CD8-positive, alpha-beta memory T cell (primary cell): Measurements from ENCODE around the gene CLRN1. TPM values are rescaled to one million over a fixed set of nuclear protein-coding genes. Genes with fewer than 3 reads are reported as not detected.

Source experiments
- CTCF ChIA-PET: fragments of 350-600 bp; sonication (Branson Sonifier 250); formaldehyde crosslinking; loops from one replicate; lab custom pipeline; 2021; ENCODE audit warnings: antibody characterized with exemption; lab: Charles Lee
- POLR2A ChIA-PET: fragments of 350-600 bp; sonication (Branson Sonifier 250); formaldehyde crosslinking; loops from one replicate; lab custom pipeline; 2021; ENCODE audit warnings: antibody characterized with exemption; lab: Charles Lee
- DNase-seq, 5 donors: peaks; one replicate each; pipeline versions ENCODE4 v3.0.0 to v3.0.0-alpha.2; 2020 to 2022; ENCODE audit warnings: mixed read lengths in 1 of 5
- H3K27ac ChIP-seq: one replicate; pipeline ENCODE4 v1.7.0; 2013; ENCODE audit warnings: low read depth, mild to moderate bottlenecking, low read length, moderate library complexity
- H3K27me3 ChIP-seq: 2 replicates; pipeline ENCODE4 v1.7.0; 2013; ENCODE audit warnings: low read length, mild to moderate bottlenecking; ENCODE audit not compliant: insufficient read depth, poor library complexity, severe bottlenecking
- H3K36me3 ChIP-seq: 2 replicates; pipeline ENCODE4 v1.7.0; 2013; ENCODE audit warnings: mild to moderate bottlenecking, low read length, moderate library complexity; ENCODE audit not compliant: insufficient read depth
- H3K4me1 ChIP-seq: 2 replicates; pipeline ENCODE4 v1.7.0; 2013; ENCODE audit warnings: mild to moderate bottlenecking, low read length, moderate library complexity; ENCODE audit not compliant: insufficient read depth
- H3K4me3 ChIP-seq: 2 replicates; pipeline ENCODE4 v1.7.0; 2013; ENCODE audit warnings: mild to moderate bottlenecking, low read length
- H3K9me3 ChIP-seq: 2 replicates; pipeline ENCODE4 v1.7.0; 2013; ENCODE audit warnings: mild to moderate bottlenecking, low read length
- H3K27ac Mint-ChIP-seq, 8 donors: one replicate each; pipeline ENCODE4 v1.8.0; 2020 to 2021; ENCODE audit warnings: mixed read lengths in 8 of 8, mild to moderate bottlenecking in 6 of 8, inconsistent platforms in 3 of 8, moderate library complexity in 3 of 8
- H3K27me3 Mint-ChIP-seq, 2 donors: one replicate each; pipeline ENCODE4 v1.8.0; 2020 to 2021; ENCODE audit warnings: mixed read lengths in 2 of 2, mild to moderate bottlenecking in 1 of 2, moderate library complexity in 1 of 2
- H3K36me3 Mint-ChIP-seq, 3 donors: one replicate each; pipeline ENCODE4 v1.8.0; 2020 to 2021; ENCODE audit warnings: mixed read lengths in 3 of 3, inconsistent platforms in 1 of 3, mild to moderate bottlenecking in 1 of 3
- H3K4me1 Mint-ChIP-seq, 3 donors: one replicate each; pipeline ENCODE4 v1.8.0; 2020 to 2021; ENCODE audit warnings: mixed read lengths in 3 of 3, inconsistent platforms in 1 of 3, mild to moderate bottlenecking in 1 of 3
- H3K4me3 Mint-ChIP-seq, 7 donors: one replicate each; pipeline ENCODE4 v1.8.0; 2020 to 2021; ENCODE audit warnings: mixed read lengths in 7 of 7, mild to moderate bottlenecking in 6 of 7, moderate library complexity in 4 of 7, inconsistent platforms in 2 of 7
- H3K9me3 Mint-ChIP-seq, 5 donors: one replicate each; pipeline ENCODE4 v1.8.0; 2020 to 2022; ENCODE audit warnings: mixed read lengths in 5 of 5, mild to moderate bottlenecking in 3 of 5, moderate library complexity in 2 of 5, inconsistent platforms in 1 of 5
- polyA plus RNA-seq: library from polyadenylated mRNA; unstranded; fragments of 300-500 nt; fragmentation: Illumina TruSeq; gene quantifications from one replicate; pipeline ENCODE4 v1.2.3, GENCODE V29; 2021
- total RNA-seq, 2 experiments: library from RNA; stranded (reverse); gene quantifications; one replicate each; pipeline ENCODE4 v1.2.3, GENCODE V29; 2021

CLRN1 gene
- total and polyA plus RNA-seq, 3 experiments from 2014 or later, result not detected

DNA sequence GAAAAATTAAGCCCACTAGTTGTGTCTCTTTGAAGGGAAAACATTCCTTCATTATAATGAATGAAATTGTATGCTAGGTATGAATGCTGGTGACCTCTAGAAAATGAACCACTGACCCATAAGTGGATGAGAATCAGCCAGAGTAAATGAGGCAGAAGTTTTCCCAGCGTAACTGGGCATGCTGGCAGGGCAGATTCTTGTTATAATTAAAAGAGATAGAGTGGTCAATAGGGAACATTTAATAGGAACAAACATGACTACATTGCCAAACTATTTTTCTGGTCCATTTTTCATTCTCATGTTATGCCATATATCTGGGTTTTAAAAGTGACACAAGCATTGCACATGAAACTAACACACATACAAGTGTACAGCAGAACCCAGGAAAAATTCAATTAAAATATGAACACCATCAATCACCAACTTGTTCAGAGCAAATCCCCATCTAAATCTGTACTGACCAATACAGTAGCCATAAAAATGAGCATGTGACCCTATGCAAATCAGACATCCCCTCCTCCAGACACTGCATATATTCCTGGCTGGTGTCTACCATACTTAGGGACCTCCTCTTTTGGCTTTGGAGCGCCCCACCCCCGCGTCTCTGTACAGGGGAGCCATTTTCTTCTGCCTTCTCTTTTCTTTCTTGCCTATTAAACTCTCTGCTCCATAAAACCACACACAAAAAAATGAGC lies 4.0 kb downstream of the CLRN1 start:
- H3K4me3 ChIP-seq, result no peak overlapping the region
- no peaks in the 10 kb centered on the region for H3K4me1 Mint-ChIP-seq
- H3K36me3 Mint-ChIP-seq, result no peaks in the 10 kb centered on the region
- no peak for DNase-seq
- CTCF ChIA-PET, result no interaction called here
- peaks cover 13 to 35% of the 10 kb centered on the region in 2 donors for H3K27me3 Mint-ChIP-seq
- no peak overlapping the region for H3K4me3 Mint-ChIP-seq
- H3K9me3 Mint-ChIP-seq, result no peaks in the 10 kb centered on the region
- H3K27ac ChIP-seq, result no peak overlapping the region
- H3K9me3 ChIP-seq, result no peaks in the 10 kb centered on the region
- H3K4me1 ChIP-seq, result no peaks in the 10 kb centered on the region
- no peak overlapping the region for H3K27ac Mint-ChIP-seq
- H3K36me3 ChIP-seq, result no peaks in the 10 kb centered on the region
- no peaks in the 10 kb centered on the region for H3K27me3 ChIP-seq
- POLR2A ChIA-PET, result no interaction called here

DNA sequence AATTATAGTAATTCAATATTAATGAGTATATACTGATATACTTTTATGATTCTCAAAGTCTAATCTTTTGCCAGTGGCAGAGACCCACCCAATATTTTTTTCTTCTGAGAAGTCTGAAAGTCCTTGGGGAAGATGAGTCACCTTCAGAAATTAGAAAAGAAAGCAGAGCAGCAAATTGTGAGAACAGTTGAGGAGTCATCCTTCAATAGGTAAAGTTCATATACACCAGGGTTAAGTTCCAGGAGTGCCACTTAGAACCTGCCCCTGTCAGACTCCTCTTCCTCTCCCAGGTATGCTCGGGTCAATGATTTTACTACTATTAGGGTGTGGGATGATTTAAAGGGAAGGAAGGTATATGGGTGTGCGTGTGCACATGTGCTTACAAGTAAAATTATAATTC lies 7.1 kb downstream of the CLRN1 start:
- no peak overlapping the region for H3K27ac ChIP-seq
- no peaks in the 10 kb centered on the region for H3K9me3 ChIP-seq
- CTCF ChIA-PET, result no interaction called here
- H3K4me1 ChIP-seq, result no peaks in the 10 kb centered on the region
- H3K9me3 Mint-ChIP-seq, result peaks cover 0 to 2% (median 0%) of the 10 kb centered on the region in 5 donors
- no peak overlapping the region for H3K4me3 ChIP-seq
- POLR2A ChIA-PET, result no interaction called here
- DNase-seq, result no peak
- no peaks in the 10 kb centered on the region for H3K36me3 Mint-ChIP-seq
- H3K36me3 ChIP-seq, result no peaks in the 10 kb centered on the region
- no peak overlapping the region for H3K27ac Mint-ChIP-seq
- no peak overlapping the region for H3K4me3 Mint-ChIP-seq
- peaks cover 17 to 49% of the 10 kb centered on the region in 2 donors for H3K27me3 Mint-ChIP-seq
- no peaks in the 10 kb centered on the region for H3K4me1 Mint-ChIP-seq
- H3K27me3 ChIP-seq, result no peaks in the 10 kb centered on the region

DNA sequence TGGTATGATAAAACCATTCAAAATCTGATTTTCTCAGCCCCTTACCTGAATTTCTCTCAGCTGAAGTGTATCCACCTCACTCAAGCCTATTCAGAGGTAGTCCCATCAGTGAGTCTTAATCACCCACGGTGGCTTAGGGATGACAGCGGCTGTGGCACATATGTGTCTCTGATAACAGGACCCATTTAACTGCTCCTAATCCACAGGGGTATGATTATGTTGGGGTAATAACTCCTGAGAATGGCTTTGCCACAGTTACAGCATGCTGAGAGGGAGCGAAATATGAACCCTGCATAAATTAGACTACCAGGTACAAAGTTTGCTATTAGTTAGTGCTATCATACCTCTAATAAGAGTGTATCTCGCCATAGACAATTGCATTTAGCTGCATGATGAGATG lies 10.6 kb downstream of the CLRN1 start:
- Histone ChIP-seq H3K27ac (no peak overlapping the region), H3K4me1 (no peaks in the 10 kb centered on the region), H3K27me3 (no peaks in the 10 kb centered on the region), H3K36me3 (no peaks in the 10 kb centered on the region), H3K4me3 (no peak overlapping the region), H3K9me3 (no peaks in the 10 kb centered on the region)
- no peak overlapping the region for H3K27ac Mint-ChIP-seq
- H3K27me3 Mint-ChIP-seq, result peaks cover 16 to 56% of the 10 kb centered on the region in 2 donors
- CTCF ChIA-PET, result no interaction called here
- DNase-seq, result no peak
- H3K4me1 Mint-ChIP-seq, result no peaks in the 10 kb centered on the region
- POLR2A ChIA-PET, result no interaction called here
- no peaks in the 10 kb centered on the region for H3K36me3 Mint-ChIP-seq
- no peak overlapping the region for H3K4me3 Mint-ChIP-seq
- H3K9me3 Mint-ChIP-seq, result peaks cover 0 to 2% (median 0%) of the 10 kb centered on the region in 5 donors

DNA sequence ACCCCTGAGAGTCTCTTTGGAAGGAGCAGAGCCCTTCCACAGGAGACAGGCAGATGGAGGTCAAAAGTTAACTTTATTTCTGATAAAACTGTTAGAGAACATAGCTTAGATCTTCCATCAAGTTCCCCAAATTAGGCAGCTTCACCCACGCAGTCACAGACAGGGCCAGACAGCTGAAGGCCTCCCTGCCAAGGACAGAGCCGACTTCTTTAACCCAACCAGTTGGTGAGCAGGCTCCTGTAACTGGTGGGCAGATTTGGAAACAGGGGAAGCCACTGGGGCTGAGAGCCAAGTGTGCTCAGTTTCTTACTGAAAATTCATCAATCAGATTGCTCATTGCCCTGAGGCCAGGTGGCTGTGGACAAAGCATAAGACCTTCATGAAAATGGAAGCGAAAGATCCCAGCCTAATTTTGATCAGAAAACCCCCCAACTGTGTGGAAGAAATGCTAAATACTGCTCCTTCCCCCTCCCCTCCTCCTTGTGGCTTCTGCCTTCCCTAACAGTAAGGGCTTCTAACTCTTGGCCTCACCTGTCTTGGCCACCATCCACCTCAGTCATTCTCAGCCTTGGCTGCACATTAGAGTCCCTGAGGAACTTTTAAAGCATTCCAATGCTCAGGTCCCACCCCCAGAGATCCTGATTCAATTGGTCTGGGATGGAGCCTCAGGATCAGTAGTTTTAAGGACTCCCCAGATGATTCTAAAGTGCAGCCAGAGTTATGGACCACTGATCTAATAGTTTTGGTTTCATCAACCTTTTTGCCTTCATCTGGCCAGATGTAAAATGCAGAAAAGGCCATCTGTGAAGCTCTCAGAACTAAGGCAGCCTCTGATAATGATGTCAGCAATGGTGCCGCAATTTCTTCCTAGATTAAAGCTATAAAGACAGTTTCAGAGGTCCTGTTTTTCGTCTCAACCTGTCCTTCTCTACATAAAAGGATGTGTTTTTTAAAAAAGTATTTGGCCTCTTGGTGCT lies 11.5 kb downstream of the CLRN1 start:
- POLR2A ChIA-PET, result no interaction called here
- no peaks in the 10 kb centered on the region for H3K36me3 Mint-ChIP-seq
- no peaks in the 10 kb centered on the region for H3K4me1 Mint-ChIP-seq
- no peaks in the 10 kb centered on the region for H3K27me3 ChIP-seq
- no peak overlapping the region for H3K4me3 ChIP-seq
- H3K4me1 ChIP-seq, result no peaks in the 10 kb centered on the region
- no peak overlapping the region for H3K27ac Mint-ChIP-seq
- H3K9me3 Mint-ChIP-seq, result peaks cover 0 to 2% (median 0%) of the 10 kb centered on the region in 5 donors
- no peak for DNase-seq
- no peak overlapping the region for H3K4me3 Mint-ChIP-seq
- CTCF ChIA-PET, result no interaction called here
- H3K36me3 ChIP-seq, result no peaks in the 10 kb centered on the region
- no peaks in the 10 kb centered on the region for H3K9me3 ChIP-seq
- H3K27ac ChIP-seq, result no peak overlapping the region
- peaks cover 16 to 56% of the 10 kb centered on the region in 2 donors for H3K27me3 Mint-ChIP-seq

DNA sequence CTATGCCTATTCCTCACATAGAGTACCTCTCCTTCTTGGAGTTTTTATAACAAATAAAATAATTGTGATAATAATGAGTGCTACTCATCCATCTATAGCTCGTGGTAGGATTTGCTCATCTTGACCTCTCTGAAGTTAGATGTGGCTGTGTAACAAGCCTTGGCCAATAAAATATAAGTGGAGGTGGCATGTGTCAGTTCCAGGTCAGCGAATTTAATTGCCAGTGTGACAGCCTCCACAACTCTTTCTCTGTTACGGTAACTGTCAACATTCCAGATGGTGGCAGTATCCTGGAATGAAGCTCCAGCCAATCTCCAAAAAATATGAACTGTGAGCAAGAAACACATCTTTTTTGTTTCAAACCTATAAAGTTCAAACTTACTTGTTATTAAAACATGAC lies 13.8 kb downstream of the CLRN1 start:
- DNase-seq, result no peak
- no peak overlapping the region for H3K4me3 Mint-ChIP-seq
- peaks cover 11 to 51% of the 10 kb centered on the region in 2 donors for H3K27me3 Mint-ChIP-seq
- no peak overlapping the region for H3K27ac Mint-ChIP-seq
- H3K27ac ChIP-seq, result no peak overlapping the region
- H3K4me1 ChIP-seq, result no peaks in the 10 kb centered on the region
- no peaks in the 10 kb centered on the region for H3K36me3 Mint-ChIP-seq
- H3K9me3 ChIP-seq, result no peaks in the 10 kb centered on the region
- POLR2A ChIA-PET, result no interaction called here
- no peaks in the 10 kb centered on the region for H3K36me3 ChIP-seq
- H3K9me3 Mint-ChIP-seq, result peaks cover 0 to 2% (median 0%) of the 10 kb centered on the region in 5 donors
- CTCF ChIA-PET, result no interaction called here
- H3K4me1 Mint-ChIP-seq, result no peaks in the 10 kb centered on the region
- no peak overlapping the region for H3K4me3 ChIP-seq
- H3K27me3 ChIP-seq, result no peaks in the 10 kb centered on the region

DNA sequence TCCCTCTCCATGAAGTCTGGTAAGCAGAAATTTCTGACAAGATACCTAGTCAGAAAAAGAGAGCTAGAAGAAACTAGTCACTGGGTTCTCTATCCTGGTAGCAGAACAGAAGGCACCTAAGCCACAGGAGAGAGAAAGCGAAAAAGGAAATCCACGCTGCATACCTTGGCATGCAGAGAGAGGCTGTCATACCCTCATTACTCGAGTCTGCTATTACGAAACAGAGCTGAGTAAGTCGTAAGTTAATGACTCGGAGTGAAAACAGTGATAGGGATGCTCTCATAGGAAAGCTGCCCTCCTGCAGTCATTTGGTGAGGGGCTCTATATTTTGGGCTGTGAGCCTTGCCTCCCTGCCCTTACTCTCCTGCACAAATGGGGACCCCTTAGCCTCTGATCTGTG lies 16.2 kb downstream of the CLRN1 start:
- Mint-ChIP-seq H3K4me1 (no peaks in the 10 kb centered on the region), H3K27me3 (peaks cover 6 to 33% of the 10 kb centered on the region in 2 donors), H3K36me3 (no peaks in the 10 kb centered on the region), H3K9me3 (no peaks in the 10 kb centered on the region), H3K27ac (no peak overlapping the region), H3K4me3 (no peak overlapping the region)
- H3K4me1 ChIP-seq, result no peaks in the 10 kb centered on the region
- H3K36me3 ChIP-seq, result no peaks in the 10 kb centered on the region
- CTCF ChIA-PET, result no interaction called here
- H3K9me3 ChIP-seq, result no peaks in the 10 kb centered on the region
- POLR2A ChIA-PET, result no interaction called here
- no peaks in the 10 kb centered on the region for H3K27me3 ChIP-seq
- no peak for DNase-seq
- H3K27ac ChIP-seq, result no peak overlapping the region
- H3K4me3 ChIP-seq, result no peak overlapping the region

DNA sequence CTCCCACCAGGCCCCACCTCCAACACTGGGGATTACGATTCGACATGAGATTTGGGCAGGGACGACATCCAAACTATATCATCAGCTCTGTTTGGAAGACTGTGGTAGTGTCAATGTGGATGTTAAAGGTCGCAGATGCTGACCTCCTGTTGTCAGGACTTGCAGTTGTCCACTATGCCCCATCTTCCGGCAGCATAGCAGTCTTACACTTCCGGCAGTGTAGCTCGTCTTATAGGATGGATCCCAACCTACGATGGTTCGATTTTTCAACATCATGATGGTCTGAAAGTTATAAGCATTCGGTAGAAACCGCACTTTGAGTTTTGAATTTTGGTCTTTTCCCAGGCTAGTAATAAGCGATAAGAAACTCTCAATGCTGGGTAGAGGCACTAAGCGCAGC lies 20.6 kb downstream of the CLRN1 start:
- ChIA-PET POLR2A (no interaction called here), CTCF (no interaction called here)
- Mint-ChIP-seq H3K27me3 (peaks cover 11 to 19% of the 10 kb centered on the region in 2 donors), H3K4me3 (no peak overlapping the region), H3K27ac (no peak overlapping the region), H3K9me3 (peaks cover 0 to 2% (median 0%) of the 10 kb centered on the region in 5 donors), H3K36me3 (no peaks in the 10 kb centered on the region), H3K4me1 (no peaks in the 10 kb centered on the region)
- no peak for DNase-seq
- Histone ChIP-seq H3K9me3 (no peaks in the 10 kb centered on the region), H3K27ac (no peak overlapping the region), H3K36me3 (no peaks in the 10 kb centered on the region), H3K4me1 (no peaks in the 10 kb centered on the region), H3K4me3 (no peak overlapping the region), H3K27me3 (no peaks in the 10 kb centered on the region)
